DOHH2 (cell line): Measurements from ENCODE around the gene TRMT13.

Experiments
- EZH2phosphoT487 ChIP-seq: fragments of 200-600 bp; sonication (generic); IDR thresholded peaks from 2 replicates; pipeline ENCODE4 v1.6.1; 2017; ENCODE audit warnings: borderline replicate concordance, mild to moderate bottlenecking, antibody characterized with exemption, low read length, moderate library complexity, mixed read lengths
- TF ChIP-seq, protein P1 (sequence below): fragments of 200-600 bp; sonication (generic); IDR thresholded peaks from one replicate; pipeline ENCODE4 v1.5.1; 2014; ENCODE audit warnings: antibody characterized with exemption, mild to moderate bottlenecking, low read depth, low read length; ENCODE audit not compliant: poor library complexity, severe bottlenecking

DNA sequence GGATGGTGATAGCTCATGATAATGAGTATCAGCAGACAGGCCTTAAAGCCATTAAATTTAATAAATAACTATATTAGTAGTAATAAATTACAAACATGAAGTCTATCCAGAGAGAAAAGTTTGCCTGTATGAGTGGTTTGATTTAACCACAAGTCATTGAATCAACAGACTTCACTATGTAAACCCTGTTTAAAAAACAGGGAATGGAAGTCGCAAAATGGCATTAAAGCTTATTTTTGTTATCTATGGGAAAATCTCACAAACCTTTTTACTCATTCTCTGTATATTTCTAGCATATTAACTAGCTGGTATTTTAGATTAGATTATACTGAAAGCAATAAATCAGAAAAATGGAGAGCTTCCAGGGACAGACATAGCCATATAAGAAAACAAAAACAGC is 45.6 kb upstream of the TRMT13 start:
- TF ChIP-seq, protein P1, sequence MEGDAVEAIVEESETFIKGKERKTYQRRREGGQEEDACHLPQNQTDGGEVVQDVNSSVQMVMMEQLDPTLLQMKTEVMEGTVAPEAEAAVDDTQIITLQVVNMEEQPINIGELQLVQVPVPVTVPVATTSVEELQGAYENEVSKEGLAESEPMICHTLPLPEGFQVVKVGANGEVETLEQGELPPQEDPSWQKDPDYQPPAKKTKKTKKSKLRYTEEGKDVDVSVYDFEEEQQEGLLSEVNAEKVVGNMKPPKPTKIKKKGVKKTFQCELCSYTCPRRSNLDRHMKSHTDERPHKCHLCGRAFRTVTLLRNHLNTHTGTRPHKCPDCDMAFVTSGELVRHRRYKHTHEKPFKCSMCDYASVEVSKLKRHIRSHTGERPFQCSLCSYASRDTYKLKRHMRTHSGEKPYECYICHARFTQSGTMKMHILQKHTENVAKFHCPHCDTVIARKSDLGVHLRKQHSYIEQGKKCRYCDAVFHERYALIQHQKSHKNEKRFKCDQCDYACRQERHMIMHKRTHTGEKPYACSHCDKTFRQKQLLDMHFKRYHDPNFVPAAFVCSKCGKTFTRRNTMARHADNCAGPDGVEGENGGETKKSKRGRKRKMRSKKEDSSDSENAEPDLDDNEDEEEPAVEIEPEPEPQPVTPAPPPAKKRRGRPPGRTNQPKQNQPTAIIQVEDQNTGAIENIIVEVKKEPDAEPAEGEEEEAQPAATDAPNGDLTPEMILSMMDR, result no peak
- no peak for TF ChIP-seq EZH2phosphoT487
